Urothelium cell line (cell line): ENCODE results near the gene HTR1E.
"Not testable (repeated sequence)": the region's sequence is repeated elsewhere in the genome, so short reads cannot be mapped to it uniquely, and the experiment has no call there.

ENCODE experiments used
- DNase-seq: peaks from one replicate; pipeline ENCODE4 v3.0.0; 2011; ENCODE audit warnings: low spot score, mixed read lengths
- FAIRE-seq: peaks from 2 replicates; lab custom pipeline; 2011; peaks lifted over from hg19 to GRCh38; lab: Jason Lieb, UNC

The HTR1E gene, protein sequence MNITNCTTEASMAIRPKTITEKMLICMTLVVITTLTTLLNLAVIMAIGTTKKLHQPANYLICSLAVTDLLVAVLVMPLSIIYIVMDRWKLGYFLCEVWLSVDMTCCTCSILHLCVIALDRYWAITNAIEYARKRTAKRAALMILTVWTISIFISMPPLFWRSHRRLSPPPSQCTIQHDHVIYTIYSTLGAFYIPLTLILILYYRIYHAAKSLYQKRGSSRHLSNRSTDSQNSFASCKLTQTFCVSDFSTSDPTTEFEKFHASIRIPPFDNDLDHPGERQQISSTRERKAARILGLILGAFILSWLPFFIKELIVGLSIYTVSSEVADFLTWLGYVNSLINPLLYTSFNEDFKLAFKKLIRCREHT

DNA sequence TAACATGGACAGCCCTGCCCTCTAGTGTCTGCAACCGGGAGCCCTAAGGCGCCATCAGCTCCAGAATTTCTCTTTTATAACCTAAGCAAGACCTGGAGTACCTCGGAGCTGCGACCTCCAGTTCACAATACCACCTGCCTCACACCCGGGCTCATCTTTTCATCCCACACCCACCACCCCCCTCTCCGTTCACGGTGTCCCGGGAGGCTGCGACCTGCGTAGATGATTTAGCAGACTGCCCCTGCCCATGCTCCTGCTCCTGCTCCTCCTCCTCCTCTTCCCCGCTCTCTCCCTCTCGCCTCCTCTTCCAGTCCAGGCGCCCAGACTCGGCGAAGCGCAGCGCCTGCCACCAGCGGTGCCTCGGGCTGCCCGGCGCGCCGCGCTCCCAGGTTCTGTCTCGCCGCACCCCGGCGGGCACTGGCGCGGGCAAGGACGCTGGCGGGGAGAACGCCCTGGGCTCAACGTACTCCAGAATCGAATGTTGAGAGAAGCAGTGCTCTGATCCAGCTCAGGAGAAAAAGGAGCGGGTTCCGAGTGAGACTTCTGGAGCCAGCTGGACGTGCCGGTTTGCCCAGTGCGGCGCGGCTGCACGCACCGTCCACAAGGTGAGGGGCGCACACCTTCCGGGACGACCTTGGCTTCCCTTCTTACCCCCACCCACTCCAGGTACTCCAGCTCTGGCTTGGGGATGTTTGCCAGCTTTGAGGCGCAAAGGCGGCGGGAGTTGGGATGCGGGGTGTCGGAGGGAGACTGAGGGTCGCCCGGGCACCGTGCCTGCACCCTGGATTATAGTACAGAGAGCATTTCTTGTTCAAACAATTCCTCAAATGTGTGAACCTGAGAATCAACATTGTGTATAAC lies at the start of gene HTR1E:
Gene HTR1E (plus strand): TSS at position 310 of the 861 bp plus-strand sequence. CDS start 77,807 bp downstream, outside the sequence.
- peak; percentile 61 for DNase-seq
- FAIRE-seq = no peak

DNA sequence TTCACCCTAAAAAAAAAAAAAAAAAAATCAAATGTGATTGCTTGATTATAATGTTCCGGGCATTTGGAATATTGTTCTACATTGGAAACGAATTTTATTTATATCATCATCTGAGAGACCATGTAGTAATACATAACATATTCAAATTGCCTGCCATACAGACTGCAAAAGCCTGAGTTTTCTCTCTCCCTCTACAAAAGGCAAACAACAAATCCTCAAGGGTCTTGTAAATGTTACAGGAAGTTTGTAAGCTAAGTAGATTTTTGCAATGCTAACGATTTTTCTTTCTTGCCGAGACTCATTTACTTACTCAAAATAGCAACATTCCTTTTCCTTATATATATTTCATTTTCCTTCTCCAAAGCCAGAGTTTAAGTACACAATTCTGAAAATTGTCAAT lies 49.0 kb upstream of the HTR1E start:
- no peak for DNase-seq
- FAIRE-seq = no peak

DNA sequence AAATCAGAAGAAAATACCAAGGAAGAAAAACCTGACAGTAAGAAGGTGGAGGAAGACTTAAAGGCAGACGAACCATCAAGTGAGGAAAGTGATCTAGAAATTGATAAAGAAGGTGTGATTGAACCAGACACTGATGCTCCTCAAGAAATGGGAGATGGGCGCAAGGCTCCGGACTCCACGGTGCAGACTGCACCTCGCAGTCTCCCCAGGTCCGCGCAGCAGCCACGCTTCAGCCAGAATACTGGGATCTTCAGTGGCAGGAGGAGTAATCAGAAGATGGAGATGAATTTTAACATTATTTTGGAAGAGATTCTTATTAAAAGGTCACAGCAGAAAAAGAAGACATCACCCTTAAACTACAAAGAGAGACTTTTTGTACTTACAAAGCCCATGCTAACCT lies 40.1 kb upstream of the HTR1E start:
- not testable (repeated sequence) for FAIRE-seq, DNase-seq

DNA sequence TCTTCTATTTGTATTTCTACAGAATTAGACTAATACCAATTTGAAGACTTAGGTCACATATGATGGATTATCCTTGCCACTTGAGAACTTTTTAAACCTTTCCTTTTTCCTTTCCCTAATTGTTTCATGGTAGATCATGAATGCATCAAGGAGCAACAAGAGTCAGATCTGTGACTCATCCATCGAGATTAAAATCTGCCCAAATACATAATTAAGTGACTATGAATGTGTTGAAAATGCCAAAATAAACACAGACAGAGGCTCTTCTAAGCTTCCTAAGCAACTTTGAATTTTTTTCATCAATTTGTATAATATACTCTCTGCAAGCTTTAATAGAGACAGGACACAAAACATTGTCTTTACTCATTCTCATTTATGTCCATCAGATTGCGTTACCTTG lies 23.5 kb upstream of the HTR1E start:
- DNase-seq = no peak
- FAIRE-seq = no peak

DNA sequence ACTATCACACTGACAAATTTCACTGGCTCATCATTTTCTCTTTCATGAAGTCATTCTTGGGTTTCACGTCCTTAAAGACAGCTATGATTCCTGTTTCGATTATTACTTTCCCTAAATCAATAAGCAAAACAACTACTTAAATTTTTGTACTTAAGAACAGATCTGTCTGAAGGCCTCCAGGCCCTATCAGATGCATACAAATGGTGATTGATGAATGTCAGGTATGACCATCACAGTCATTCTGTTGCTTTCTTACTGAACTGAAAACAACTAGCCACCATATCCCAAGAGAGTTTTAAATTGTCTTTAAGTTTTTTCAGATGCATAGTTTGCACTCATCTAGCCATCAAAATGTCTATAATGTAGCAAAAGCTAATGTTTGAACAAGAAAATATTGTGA lies 20.9 kb upstream of the HTR1E start:
- FAIRE-seq (no peak), DNase-seq (no peak)

DNA sequence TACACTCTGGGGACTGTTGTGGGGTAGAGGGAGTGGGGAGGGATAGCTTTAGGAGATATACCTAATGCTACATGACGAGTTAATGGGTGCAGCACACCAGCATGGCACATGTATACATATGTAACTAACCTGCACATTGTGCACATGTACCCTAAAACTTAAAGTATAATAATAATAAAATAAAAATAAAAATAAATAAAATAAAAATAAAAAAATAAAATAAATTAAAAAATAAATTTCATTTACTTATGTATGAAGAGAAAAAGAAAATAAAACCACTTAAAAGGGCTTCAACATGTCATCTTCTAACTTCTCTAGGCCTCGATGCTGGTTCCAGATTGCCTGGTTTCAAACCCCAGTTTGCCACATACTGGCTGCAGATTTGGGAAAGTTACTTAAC lies 10.2 kb upstream of the HTR1E start:
- not testable (repeated sequence) for FAIRE-seq, DNase-seq

DNA sequence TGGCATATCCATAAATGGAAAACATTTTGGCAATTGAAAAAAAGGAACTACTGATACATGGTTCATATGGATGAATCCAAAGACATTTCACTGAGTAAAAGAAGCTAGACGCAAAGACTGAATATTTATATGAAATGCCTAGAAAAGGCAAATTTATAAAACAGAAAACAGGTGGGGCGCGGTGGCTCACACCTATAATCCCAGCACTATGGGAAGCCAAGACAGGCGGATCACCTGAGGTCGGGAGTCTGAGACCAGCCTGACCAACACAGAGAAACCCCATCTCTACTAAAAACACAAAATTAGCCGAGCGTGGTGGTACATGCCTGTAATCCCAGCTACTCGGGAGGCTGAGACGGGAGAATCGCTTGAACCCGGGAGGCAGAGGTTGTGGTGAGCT lies 9.5 kb upstream of the HTR1E start:
- FAIRE-seq, DNase-seq: not testable (repeated sequence)

DNA sequence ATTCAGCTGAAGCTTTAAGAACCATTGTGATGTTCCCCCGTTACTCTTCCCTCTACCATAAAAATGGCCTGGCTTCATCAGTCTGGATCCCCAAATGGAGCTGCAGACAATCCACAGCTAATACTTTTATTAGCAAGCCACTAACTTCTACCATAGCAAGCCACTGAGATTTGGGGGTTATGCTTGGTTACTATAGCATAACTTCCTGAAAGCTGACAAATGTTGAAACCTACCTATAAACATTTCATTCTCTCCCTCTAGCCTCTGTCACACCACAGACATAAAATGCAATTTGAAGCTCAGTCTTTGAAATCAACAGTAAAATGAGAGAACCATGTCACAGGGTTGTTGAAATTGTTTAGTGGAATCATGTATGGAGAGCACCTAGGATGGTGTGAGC lies 3.0 kb upstream of the HTR1E start:
- no peak for FAIRE-seq

DNA sequence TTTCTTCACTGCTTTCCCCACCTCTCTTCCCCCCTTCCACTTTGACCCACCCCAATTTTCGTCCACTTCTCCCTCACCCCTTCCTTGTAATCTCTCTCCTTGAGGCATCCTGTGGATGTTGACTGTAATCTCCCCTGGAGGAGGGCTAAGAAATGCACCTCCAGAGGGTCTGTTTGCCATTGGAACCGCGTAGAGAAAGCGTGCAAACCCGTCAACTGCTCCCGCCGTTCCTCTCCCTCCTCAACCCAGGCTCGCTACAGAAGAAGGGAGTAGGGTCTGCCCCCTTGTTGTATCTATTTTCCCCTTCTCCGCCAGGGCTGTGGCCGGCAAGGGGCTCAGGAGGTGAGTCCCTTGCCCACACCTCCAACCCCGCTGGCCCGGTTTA lies 502 bp upstream of the HTR1E start:
- FAIRE-seq = no peak
- no peak for DNase-seq

More for the DNA sequence above, 3.0 kb upstream of the HTR1E start:
- no peak for DNase-seq

DNA sequence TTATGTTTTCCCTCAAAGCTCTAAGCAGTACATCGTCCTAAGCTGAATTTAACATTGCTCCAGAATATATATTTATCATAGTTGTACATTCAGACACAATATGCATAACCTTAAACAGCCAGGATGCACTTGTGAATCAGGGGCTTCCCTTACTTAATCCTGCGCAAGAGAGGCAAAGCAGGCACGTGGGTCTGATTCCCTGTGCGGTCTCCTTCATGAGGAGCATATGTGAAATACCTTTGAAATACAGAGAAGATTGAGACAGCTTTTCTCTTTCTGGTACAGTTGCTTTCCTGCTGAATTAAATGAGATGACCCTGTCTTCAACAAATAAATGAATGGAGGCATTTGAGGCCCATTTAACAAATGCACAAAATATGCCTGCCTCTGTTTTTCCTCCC lies 1.5 kb downstream of the HTR1E start:
- DNase-seq = no peak
- FAIRE-seq = no peak

DNA sequence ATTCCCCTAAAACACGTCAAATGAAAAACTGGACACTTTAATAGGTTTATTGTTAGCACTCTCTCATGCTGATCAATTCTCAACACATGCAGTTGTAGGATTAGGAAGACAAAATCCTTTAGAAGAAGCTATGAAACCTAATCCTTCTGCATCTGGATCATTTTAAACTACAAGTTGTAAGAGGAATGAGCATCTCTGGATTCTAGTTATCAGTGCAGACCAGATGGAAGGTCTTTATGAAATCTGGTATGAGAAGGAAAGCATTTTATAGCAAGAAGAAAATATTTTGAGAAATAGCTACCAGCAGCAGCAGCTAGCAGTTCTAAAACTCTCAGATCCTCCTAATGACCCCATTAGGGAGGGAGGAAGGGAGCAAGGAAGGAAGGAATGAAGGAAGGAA lies 4.1 kb downstream of the HTR1E start:
- DNase-seq (no peak), FAIRE-seq (no peak)

DNA sequence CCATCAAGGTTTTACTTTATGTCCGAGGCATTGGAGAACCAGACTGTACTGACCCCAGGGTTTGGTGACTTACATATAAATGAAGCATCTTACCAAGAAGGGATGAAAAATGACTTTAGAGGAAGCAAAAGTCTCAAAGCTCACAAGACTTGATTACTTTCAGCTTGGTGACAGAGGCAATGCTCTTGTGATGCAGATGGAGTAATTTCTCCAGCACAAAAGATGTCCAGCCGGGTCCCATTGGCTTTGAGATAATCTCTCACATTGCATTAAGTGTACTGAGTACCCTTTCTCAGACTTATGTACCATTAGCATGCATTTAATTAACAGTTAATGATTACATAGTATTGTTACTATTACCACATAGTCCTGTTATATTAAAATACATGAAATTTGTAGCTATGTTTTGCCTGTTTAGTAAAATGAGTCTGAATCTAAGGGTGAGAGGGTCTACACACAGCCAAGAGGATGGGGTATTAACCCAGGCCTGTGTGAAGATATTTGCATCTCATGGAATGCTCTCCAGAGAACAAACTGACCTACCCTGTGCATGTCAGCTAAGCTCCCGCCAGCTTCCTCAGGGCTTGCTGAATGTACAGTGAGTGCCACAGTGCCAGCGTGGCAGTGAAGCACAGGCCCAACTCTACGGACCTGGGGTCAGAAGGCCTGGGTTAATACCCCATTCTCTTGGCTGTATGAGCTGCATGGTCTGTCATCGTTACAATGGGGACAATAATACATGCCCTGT lies 5.6 kb downstream of the HTR1E start:
- no peak for FAIRE-seq
- no peak for DNase-seq

DNA sequence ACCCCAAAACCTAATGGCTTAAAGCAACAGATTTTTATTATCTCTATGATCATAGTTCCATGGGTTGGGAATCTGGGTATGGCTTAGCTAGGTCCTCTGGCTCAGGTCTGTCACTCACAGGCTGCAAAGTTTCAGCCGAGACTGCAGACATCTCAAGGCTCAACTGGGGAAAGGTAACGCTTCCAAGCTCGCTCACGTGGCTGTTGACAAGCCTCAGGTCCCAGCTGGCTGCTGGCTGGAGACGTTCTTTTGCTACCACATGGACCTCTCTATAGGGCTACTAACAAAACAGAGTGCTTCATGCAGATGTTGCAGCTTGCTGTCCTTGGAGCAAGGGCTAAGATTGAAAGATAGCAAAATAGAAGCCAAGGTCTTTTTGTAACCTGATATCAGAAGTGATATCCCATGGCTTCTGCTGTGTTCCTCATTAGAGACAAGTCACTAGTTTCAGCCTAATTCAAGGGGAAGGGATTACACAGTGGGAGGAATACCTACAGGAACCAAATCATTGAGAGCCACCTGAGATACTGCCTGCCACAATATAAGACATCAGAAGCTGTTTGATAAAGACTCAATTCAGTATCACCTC lies 6.6 kb downstream of the HTR1E start:
- FAIRE-seq = no peak
- DNase-seq = no peak

DNA sequence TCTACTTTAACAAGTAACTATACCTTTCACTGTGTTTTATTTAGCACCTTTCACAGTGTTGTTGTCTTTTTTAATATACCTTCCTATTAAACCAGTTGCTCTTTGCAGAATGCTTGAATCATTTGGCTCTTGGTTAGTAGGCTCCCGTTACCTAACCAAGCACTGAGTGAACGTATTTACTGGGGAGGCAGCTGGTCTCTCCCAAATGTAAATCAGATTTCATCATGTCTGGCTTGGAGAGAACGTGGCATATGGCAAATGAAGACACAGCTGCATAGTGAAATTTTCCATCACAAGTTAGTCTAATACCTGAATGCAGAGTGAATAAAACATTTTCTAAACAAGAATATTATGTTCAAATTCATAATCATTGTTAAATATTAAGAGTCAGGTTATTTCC lies 12.4 kb downstream of the HTR1E start:
- no peak for FAIRE-seq
- DNase-seq = no peak

DNA sequence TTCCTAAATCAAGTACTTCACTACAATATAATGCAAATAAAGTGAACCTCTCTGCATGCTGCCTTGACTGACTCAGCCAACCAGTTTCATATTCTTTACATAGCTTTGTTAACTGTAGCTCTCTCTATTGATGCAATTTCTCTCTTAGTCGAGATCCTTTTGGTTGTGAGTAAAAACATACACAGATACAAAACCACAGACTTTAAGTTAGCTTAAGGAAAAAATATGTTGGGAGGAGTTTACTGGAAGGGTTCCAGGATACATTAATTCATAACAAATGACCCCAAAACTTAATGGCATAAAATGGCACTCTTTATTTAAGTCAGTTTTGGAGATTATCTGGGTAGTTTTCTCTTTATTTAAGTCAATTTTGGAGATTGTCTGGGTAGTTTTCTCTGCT lies 15.7 kb downstream of the HTR1E start:
- DNase-seq (no peak), FAIRE-seq (no peak)

DNA sequence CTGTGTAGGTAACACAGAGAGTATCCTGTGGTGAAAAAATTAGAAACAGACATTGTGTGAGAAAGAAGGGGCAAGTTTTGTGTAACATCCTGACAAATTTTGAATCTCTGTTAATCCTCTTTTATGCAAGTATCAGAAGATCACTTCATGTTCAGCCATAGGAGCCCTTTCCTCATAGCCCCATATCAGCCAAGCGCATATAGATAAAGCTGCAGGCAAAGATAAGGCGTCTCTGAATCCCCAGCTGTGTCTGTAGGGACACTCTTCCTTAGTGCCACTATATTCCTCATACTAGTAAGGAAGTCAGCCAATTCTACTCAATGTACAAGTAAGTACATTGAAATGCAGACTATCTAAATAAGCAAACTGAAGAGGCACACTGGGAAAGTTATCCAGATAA lies 22.3 kb downstream of the HTR1E start:
- FAIRE-seq (no peak), DNase-seq (no peak)

DNA sequence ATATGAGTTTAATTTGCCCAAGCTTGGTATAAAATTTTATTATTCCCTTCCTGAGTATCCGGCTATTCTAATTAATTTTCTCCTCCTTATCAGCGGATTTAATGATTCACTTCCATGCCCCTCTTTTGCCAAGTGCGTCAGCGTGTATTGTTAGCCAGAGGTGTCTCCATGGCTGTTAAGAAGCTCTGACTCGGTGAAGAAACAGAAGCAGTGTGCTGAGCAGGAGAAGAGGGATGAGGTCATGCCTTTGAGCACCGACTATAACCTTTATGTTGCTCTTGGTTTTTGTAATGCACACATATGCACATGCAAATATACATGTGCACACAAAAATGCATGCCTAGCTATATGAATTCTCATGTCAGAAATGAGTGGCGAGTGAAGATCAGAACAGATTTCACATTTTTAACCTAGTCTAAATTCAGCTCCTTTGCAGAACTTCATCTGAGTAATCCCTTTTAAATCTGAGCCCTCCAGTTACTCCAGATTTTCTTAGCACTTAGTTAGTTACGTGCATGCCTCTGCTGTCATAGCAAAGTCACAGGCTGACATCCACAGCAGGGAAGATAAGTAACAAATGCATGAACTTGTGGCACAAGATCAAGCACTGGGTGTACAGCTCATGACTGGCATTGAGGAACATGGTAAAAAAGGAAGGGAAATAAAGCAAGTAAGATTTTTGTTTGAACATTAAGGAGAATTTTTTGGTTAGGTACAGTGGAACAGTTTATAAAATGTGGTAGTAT lies 24.3 kb downstream of the HTR1E start:
- FAIRE-seq = no peak
- no peak for DNase-seq

DNA sequence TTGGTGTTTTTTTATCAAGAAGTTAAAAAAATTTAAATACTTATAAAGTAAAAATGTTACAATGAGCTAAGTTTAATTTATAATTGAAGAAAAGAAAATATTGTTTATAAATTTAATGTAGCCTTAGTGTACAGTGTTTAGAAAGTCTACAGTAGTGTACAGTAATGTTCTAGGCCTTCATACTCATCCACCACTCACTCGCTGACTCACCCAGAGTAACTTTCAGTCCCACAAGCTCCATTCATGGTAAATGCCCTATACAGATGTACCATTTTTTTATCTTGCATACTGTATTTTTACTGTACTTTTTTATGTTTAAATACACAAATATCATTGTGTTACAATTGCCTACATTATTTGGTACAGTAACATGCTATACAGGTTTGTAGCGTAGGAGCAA lies 26.0 kb downstream of the HTR1E start:
- FAIRE-seq (no peak), DNase-seq (no peak)

DNA sequence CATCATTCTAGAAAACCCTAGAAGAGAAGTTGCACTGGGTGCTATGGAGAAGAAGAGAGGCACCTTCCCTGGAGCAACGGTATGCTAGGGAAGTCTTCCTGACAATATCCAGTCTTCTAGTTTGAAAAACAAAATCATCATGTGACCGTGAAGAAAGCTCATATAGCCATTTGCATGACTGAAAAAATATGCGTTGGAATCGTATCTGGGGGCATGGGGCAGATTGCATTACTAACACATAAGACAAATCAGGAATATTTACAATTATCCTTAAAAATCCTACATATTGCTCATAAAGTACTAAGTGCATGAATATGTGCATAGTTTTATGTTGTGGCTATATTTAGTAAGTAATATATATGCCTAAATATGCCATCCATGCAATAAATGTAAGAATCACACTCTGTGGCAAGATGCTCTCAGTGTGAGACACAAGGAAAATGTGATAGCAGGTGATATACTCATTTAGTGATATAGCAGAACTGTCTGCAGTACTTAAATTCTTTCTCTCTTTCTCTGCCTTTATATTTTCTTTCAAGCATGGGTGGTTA lies 26.8 kb downstream of the HTR1E start:
- DNase-seq (no peak), FAIRE-seq (no peak)

DNA sequence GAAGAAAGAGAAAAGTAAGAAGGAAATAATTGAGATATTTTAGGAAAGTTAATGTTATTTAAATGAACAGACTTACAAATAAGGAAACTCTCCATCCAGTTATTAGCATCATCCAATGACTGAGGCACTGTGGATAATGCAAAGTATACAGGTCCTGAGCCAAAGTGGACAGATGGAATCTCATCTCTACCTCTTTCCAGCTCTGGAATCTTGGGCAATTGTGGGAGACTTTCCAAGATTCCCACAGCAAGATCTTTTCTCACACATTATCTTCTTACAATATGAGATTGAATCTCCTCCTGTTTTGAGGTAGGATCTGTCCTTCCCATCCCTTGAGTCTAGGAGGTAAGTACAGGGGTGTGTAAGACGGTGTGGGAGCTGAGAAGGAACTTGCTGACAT lies 28.9 kb downstream of the HTR1E start:
- no peak for FAIRE-seq
- no peak for DNase-seq
